Fibroblast of the aortic adventitia (primary cell): Measurements from ENCODE around the gene TPGS1. TPM values are rescaled to one million over a fixed set of nuclear protein-coding genes. Genes with fewer than 3 reads are reported as not detected.
A peak's percentile ranks its signal among the peaks of the same experiment; 100 is the strongest.

Experiments
- DNase-seq: peaks from one replicate; pipeline ENCODE4 v3.0.0-alpha.2; 2010; ENCODE audit warnings: low read depth
- H3K4me3 ChIP-seq: 2 replicates; pipeline ENCODE4 v1.5.1; 2011; ENCODE audit warnings: low read depth, mild to moderate bottlenecking, control low read depth, low read length, moderate library complexity
- total RNA-seq: library from RNA; depleted of rRNA; stranded (reverse); fragments of >200 nt; gene quantifications from 2 replicates; pipeline ENCODE4 v1.2.3, GENCODE V29; 2012; ENCODE audit warnings: low replicate concordance
- TF ChIP-seq, protein P1 (sequence below): IDR thresholded peaks from 2 replicates; pipeline ENCODE4 v1.5.1; 2011; ENCODE audit warnings: mild to moderate bottlenecking, low read length, control low read depth, inconsistent platforms; ENCODE audit not compliant: insufficient read depth

TPGS1 gene
- 25.2 and 56.4 TPM in 2 replicates for total RNA-seq

- peak within 1 kb of the TSS; percentile 94 for H3K4me3 ChIP-seq
- TF ChIP-seq, protein P1, sequence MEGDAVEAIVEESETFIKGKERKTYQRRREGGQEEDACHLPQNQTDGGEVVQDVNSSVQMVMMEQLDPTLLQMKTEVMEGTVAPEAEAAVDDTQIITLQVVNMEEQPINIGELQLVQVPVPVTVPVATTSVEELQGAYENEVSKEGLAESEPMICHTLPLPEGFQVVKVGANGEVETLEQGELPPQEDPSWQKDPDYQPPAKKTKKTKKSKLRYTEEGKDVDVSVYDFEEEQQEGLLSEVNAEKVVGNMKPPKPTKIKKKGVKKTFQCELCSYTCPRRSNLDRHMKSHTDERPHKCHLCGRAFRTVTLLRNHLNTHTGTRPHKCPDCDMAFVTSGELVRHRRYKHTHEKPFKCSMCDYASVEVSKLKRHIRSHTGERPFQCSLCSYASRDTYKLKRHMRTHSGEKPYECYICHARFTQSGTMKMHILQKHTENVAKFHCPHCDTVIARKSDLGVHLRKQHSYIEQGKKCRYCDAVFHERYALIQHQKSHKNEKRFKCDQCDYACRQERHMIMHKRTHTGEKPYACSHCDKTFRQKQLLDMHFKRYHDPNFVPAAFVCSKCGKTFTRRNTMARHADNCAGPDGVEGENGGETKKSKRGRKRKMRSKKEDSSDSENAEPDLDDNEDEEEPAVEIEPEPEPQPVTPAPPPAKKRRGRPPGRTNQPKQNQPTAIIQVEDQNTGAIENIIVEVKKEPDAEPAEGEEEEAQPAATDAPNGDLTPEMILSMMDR = no peak
- peak; percentile 63 for DNase-seq
These were observed at the start of gene TPGS1 for GRCh38 chr19:507286-508203. Gene TPGS1, plus strand, starts transcription at chr19:507497. Its CDS starts 10 bp downstream, at chr19:507507.

GRCh38 chr19:457636-458035, 49.7 kb upstream of the TPGS1 start:
- TF ChIP-seq, protein P1 = no peak
- no peak overlapping the region for H3K4me3 ChIP-seq
- no peak for DNase-seq

DNA sequence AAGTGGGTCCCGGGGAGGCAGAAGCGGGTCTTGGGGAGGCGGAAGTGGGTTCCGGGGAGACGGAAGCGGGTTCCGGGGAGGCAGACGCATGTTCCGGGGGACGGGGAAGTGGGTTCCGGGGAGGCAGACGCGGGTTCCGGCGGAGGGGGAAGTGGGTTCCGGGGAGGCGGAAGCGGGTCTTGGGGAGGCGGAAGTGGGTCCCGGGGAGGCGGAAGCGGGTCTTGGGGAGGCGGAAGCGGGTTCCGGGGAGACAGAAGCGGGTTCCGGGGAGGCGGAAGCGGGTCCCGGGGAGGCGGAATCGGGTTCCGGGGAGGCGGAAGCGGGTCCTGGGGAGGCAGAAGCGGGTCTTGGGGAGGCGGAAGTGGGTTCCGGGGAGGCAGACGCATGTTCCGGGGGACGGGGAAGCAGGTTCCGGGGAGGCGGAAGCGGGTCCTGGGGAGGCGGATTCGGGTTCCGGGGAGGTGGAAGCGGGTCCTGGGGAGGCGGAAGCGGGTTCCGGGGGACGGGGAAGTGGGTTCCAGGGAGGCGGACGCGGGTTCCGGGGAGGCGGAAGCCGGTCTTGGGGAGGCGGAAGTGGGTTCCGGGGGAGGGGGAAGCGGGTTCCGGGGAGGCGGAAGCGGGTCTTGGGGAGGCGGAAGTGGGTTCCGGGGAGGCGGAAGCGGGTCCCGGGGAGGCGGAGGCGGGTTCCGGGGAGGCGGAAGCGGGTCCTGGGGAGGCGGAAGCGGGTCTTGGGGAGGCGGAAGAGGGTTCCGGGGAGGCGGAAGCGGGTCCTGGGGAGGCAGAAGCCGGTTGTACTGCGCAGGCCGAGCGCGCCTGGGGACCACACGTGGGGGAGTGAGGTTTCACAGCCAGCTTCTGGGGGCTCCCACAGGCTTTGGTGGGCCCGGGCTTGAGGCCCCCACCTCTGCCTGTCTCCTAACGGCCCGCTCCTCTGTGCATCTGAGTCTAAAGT, 48.9 kb upstream of the TPGS1 start:
- no peak overlapping the region for H3K4me3 ChIP-seq
- TF ChIP-seq, protein P1 = no peak
- no peak for DNase-seq

GRCh38 chr19:459724-460511, 47.4 kb upstream of the TPGS1 start:
- H3K4me3 ChIP-seq = peak overlapping the region; percentile 62
- TF ChIP-seq, protein P1 = no peak
- peak; percentile 35 for DNase-seq

DNA sequence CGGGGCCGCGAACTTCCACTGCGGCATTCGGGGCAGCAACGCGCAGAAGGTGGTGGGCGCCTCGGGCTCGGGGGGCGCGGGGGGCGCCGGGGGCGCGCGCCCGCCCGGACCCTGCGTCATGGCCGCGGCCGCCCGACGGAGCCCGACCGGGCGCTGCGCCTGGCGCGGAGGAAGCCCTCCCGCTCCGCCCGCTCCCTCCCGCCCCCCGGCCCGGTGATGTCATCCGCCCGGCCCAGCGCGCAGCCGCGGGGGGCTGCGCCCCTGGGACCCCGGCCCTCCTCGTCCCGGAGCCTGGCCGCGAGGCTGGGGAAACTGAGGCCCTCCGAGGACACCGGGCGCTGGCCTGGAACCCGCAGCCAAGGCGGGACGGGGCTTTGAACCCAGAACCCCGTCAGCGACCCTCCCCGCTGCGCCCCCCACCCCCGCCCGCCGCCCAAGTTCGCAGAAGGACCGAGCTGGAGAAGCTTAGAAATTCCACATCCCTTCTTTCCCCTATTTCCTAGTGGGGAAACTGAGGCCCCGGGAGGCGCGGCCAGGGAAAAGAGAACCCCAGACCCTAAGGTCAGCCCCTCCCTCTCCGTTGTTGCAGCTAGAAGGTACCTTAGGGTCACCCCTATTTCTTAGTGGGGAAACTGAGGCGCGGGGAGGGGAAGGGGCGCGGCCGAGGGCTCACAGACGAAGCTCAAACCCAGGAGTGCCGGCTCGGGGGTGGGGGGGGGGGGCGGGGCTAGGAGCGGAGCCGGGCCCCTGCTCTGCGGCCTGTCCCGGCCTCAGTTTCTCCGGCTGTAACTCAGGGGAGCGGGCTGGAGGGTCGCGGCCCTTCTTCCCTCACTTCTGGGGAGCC, 46.2 kb upstream of the TPGS1 start, which contains the start of gene SHC2:
Gene SHC2, minus strand, starts transcription at position 157 of the 844 bp plus-strand sequence. Its CDS starts 37 bp downstream, at position 120.
- no peak for DNase-seq
- peak within 1 kb of the TSS; percentile 62 for H3K4me3 ChIP-seq
- TF ChIP-seq, protein P1 = no peak
